GM23338 (cell line): Measurements from ENCODE around the gene SH3D21. TPM values are rescaled to one million over a fixed set of nuclear protein-coding genes. Genes with fewer than 3 reads are reported as not detected.

Experiments
- ATAC-seq: fragments of 200-7000 bp; cut with Tn5 transposase; 3 replicates; pipeline ENCODE4 v1.9.1; 2020
- DNase-seq: peaks from one replicate; pipeline ENCODE4 v3.0.0-alpha.2; 2015; ENCODE audit warnings: low spot score
- H2AFZ ChIP-seq: fragments of 200-600 bp; sonication (generic); 2 replicates; pipeline ENCODE4 v1.8.0; 2016; ENCODE audit warnings: antibody characterized with exemption, mild to moderate bottlenecking, moderate library complexity
- H3F3A ChIP-seq: fragments of 200-600 bp; sonication (generic); replicated peaks from 2 replicates; pipeline ENCODE4 v1.8.0; 2017; ENCODE audit warnings: antibody characterized with exemption, mixed run types, low read depth
- H3K27ac ChIP-seq: fragments of 200-600 bp; sonication (generic); 2 replicates; pipeline ENCODE4 v1.6.1; 2016; ENCODE audit warnings: low read depth
- H3K27me3 ChIP-seq: fragments of 200-600 bp; sonication (generic); 2 replicates; pipeline ENCODE4 v1.8.0; 2016; ENCODE audit warnings: mild to moderate bottlenecking, mixed run types, moderate library complexity; ENCODE audit not compliant: insufficient read depth
- H3K36me3 ChIP-seq: fragments of 200-600 bp; sonication (generic); 2 replicates; pipeline ENCODE4 v1.8.0; 2016; ENCODE audit warnings: mild to moderate bottlenecking; ENCODE audit not compliant: insufficient read depth
- H3K4me1 ChIP-seq: fragments of 200-600 bp; sonication (generic); 2 replicates; pipeline ENCODE4 v1.8.0; 2016; ENCODE audit warnings: mild to moderate bottlenecking, moderate library complexity; ENCODE audit not compliant: insufficient read depth
- H3K4me2 ChIP-seq: fragments of 200-600 bp; sonication (generic); 2 replicates; pipeline ENCODE4 v1.7.1; 2017; ENCODE audit warnings: mixed run types
- H3K4me3 ChIP-seq: fragments of 200-600 bp; sonication (generic); 2 replicates; pipeline ENCODE4 v1.6.1; 2016; ENCODE audit warnings: mixed run types
- H3K79me2 ChIP-seq: fragments of 200-600 bp; sonication (generic); replicated peaks from 2 replicates; pipeline ENCODE4 v1.8.0; 2017; ENCODE audit warnings: mild to moderate bottlenecking; ENCODE audit not compliant: insufficient read depth
- H3K9me2 ChIP-seq: fragments of 200-600 bp; sonication (generic); 2 replicates; pipeline ENCODE4 v1.8.0; 2017; ENCODE audit not compliant: insufficient read depth
- H4K20me1 ChIP-seq: fragments of 200-600 bp; sonication (generic); replicated peaks from 2 replicates; pipeline ENCODE4 v1.8.0; 2017; ENCODE audit warnings: mild to moderate bottlenecking; ENCODE audit not compliant: insufficient read depth
- H3K27ac Mint-ChIP-seq: 2 replicates; pipeline ENCODE4 v1.8.0; 2020; ENCODE audit warnings: inconsistent platforms, mild to moderate bottlenecking, moderate library complexity, mixed read lengths
- H3K27me3 Mint-ChIP-seq: 3 replicates; pipeline ENCODE4 v1.8.0; 2022; ENCODE audit warnings: low read depth, mild to moderate bottlenecking, moderate library complexity, mixed read lengths, inconsistent platforms; ENCODE audit not compliant: insufficient read depth, poor library complexity
- H3K36me3 Mint-ChIP-seq: 3 replicates; pipeline ENCODE4 v1.8.0; 2021; ENCODE audit warnings: low read depth, mild to moderate bottlenecking, inconsistent platforms, moderate library complexity, mixed read lengths
- H3K4me1 Mint-ChIP-seq: 3 replicates; pipeline ENCODE4 v1.8.0; 2020; ENCODE audit warnings: mild to moderate bottlenecking, inconsistent platforms, mixed read lengths
- H3K4me3 Mint-ChIP-seq: 3 replicates; pipeline ENCODE4 v1.8.0; 2021; ENCODE audit warnings: moderate library complexity, mild to moderate bottlenecking, inconsistent platforms, mixed read lengths
- H3K9me3 Mint-ChIP-seq: 3 replicates; pipeline ENCODE4 v1.8.0; 2020; ENCODE audit warnings: moderate library complexity, mild to moderate bottlenecking, inconsistent platforms, mixed read lengths
- CREB1 ChIP-seq: fragments of 250-450 bp; sonication (Bioruptor Pico); IDR thresholded peaks from 2 replicates; pipeline ENCODE4 v1.5.0; 2020; ENCODE audit warnings: low read depth, mild to moderate bottlenecking, moderate library complexity
- CTCF ChIP-seq, 2 experiments: fragments of 200-600 bp in 1 of 2; sonication (generic) in 1 of 2; conservative IDR thresholded peaks; 2 replicates each; pipeline versions ENCODE4 v1.5.1 to v1.6.1; 2016 to 2017; ENCODE audit warnings: antibody characterized with exemption in 2 of 2, low read depth in 2 of 2, mild to moderate bottlenecking in 2 of 2, moderate library complexity in 1 of 2
- EZH2 ChIP-seq: fragments of 200-600 bp; sonication (generic); IDR thresholded peaks from one replicate; pipeline ENCODE4 v1.8.0; 2017; ENCODE audit warnings: antibody characterized with exemption, mild to moderate bottlenecking, low read depth; ENCODE audit not compliant: unreplicated experiment
- EZH2phosphoT487 ChIP-seq: fragments of 200-600 bp; sonication (generic); IDR thresholded peaks from one replicate; pipeline ENCODE4 v1.8.1; 2018; ENCODE audit warnings: antibody characterized with exemption; ENCODE audit not compliant: unreplicated experiment
- JUNB ChIP-seq: IDR thresholded peaks from one replicate; pipeline ENCODE4 v1.6.1; 2016; ENCODE audit warnings: antibody characterized with exemption; ENCODE audit not compliant: unreplicated experiment
- NANOG ChIP-seq: IDR thresholded peaks from 2 replicates; pipeline ENCODE4 v1.6.1; 2016; ENCODE audit warnings: antibody characterized with exemption, borderline replicate concordance
- POLR2AphosphoS5 ChIP-seq: IDR thresholded peaks from 2 replicates; pipeline ENCODE4 v1.6.1; 2016; ENCODE audit warnings: antibody characterized with exemption, low read depth
- STAT1 ChIP-seq: IDR thresholded peaks from one replicate; pipeline ENCODE4 v1.6.1; 2016; ENCODE audit warnings: antibody characterized with exemption; ENCODE audit not compliant: unreplicated experiment
- ZNF114 ChIP-seq: fragments of 250-450 bp; sonication (Bioruptor Pico); IDR thresholded peaks from 2 replicates; pipeline ENCODE4 v1.5.0; 2020; ENCODE audit warnings: mild to moderate bottlenecking, moderate library complexity
- ZNF331 ChIP-seq: fragments of 250-450 bp; sonication (Bioruptor Pico); IDR thresholded peaks from 2 replicates; pipeline ENCODE4 v1.5.0; 2020; ENCODE audit warnings: low read depth, mild to moderate bottlenecking, moderate library complexity
- ZNF462 ChIP-seq: fragments of 250-450 bp; sonication (Bioruptor Pico); IDR thresholded peaks from 2 replicates; pipeline ENCODE4 v1.5.0; 2020; ENCODE audit warnings: mild to moderate bottlenecking, moderate library complexity
- polyA plus RNA-seq: library from polyadenylated mRNA; unstranded; fragments of >200 nt; fragmentation: Nextera tagmentation; extraction: Ambion mirVana; gene quantifications from 2 replicates; pipeline ENCODE4 v1.2.1, GENCODE V29; 2016
- total RNA-seq: library from RNA; depleted of rRNA; stranded (reverse); fragments of >200 nt; shearing (Covaris generic); gene quantifications from 2 replicates; pipeline ENCODE4 v1.2.3, GENCODE V29; 2014
- TF ChIP-seq, protein P1 (sequence below): IDR thresholded peaks from 2 replicates; pipeline ENCODE4 v1.6.1; 2016; ENCODE audit warnings: antibody characterized with exemption
- TF ChIP-seq, protein P2 (sequence below): IDR thresholded peaks from one replicate; pipeline ENCODE4 v1.6.1; 2018; ENCODE audit warnings: antibody characterized with exemption; ENCODE audit not compliant: unreplicated experiment

SH3D21 gene
- total and polyA plus RNA-seq, 2 experiments from 2014 or later, result 3.7 to 6.3 TPM

GRCh38 chr1:36352910-36353878 lies 47.0 kb downstream of the SH3D21 start:
- no peak overlapping the region for H2AFZ ChIP-seq
- H3K36me3 ChIP-seq, result peaks cover 3% of the 10 kb centered on the region; the same call in 1 of the 2 replicates
- H3K4me2 ChIP-seq, result no peak overlapping the region
- H4K20me1 ChIP-seq, result no peaks in the 10 kb centered on the region; the same call in 1 of the 2 replicates
- H3K36me3 Mint-ChIP-seq, result peaks cover 51% of the 10 kb centered on the region
- H3K27ac ChIP-seq, result no peak overlapping the region
- peak overlapping the region; percentile 43; the same call in 1 of the 2 replicates for H3K27ac Mint-ChIP-seq
- no peak overlapping the region for H3K4me3 ChIP-seq
- no peaks in the 10 kb centered on the region for H3K79me2 ChIP-seq
- no peaks in the 10 kb centered on the region for H3K9me3 Mint-ChIP-seq
- no peak for ATAC-seq
- no peak for DNase-seq
- H3K4me1 Mint-ChIP-seq, result peaks cover 13% of the 10 kb centered on the region
- no peaks in the 10 kb centered on the region for H3K27me3 ChIP-seq
- H3K9me2 ChIP-seq, result no peaks in the 10 kb centered on the region
- peaks cover 3% of the 10 kb centered on the region for H3K27me3 Mint-ChIP-seq
- H3F3A ChIP-seq, result no peaks in the 10 kb centered on the region
- peaks cover 5% of the 10 kb centered on the region; the same call in 1 of the 2 replicates for H3K4me1 ChIP-seq
- H3K4me3 Mint-ChIP-seq, result no peak overlapping the region
- TF ChIP-seq STAT1 (no peak), JUNB (no peak), ZNF114 (CRISPR knock-in tag) (no peak), EZH2phosphoT487 (no peak), CTCF (conservative IDR thresholded peaks at IDR 0.05; ENCODE audit: low read depth in 2 of 2) (no peak), ZNF331 (CRISPR knock-in tag) (no peak), EZH2 (no peak), POLR2AphosphoS5 (no peak), NANOG (no peak), CREB1 (CRISPR knock-in tag) (no peak), ZNF462 (CRISPR knock-in tag) (no peak)
- TF ChIP-seq, protein P1, sequence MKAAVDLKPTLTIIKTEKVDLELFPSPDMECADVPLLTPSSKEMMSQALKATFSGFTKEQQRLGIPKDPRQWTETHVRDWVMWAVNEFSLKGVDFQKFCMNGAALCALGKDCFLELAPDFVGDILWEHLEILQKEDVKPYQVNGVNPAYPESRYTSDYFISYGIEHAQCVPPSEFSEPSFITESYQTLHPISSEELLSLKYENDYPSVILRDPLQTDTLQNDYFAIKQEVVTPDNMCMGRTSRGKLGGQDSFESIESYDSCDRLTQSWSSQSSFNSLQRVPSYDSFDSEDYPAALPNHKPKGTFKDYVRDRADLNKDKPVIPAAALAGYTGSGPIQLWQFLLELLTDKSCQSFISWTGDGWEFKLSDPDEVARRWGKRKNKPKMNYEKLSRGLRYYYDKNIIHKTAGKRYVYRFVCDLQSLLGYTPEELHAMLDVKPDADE, result no peak
- TF ChIP-seq, protein P2, sequence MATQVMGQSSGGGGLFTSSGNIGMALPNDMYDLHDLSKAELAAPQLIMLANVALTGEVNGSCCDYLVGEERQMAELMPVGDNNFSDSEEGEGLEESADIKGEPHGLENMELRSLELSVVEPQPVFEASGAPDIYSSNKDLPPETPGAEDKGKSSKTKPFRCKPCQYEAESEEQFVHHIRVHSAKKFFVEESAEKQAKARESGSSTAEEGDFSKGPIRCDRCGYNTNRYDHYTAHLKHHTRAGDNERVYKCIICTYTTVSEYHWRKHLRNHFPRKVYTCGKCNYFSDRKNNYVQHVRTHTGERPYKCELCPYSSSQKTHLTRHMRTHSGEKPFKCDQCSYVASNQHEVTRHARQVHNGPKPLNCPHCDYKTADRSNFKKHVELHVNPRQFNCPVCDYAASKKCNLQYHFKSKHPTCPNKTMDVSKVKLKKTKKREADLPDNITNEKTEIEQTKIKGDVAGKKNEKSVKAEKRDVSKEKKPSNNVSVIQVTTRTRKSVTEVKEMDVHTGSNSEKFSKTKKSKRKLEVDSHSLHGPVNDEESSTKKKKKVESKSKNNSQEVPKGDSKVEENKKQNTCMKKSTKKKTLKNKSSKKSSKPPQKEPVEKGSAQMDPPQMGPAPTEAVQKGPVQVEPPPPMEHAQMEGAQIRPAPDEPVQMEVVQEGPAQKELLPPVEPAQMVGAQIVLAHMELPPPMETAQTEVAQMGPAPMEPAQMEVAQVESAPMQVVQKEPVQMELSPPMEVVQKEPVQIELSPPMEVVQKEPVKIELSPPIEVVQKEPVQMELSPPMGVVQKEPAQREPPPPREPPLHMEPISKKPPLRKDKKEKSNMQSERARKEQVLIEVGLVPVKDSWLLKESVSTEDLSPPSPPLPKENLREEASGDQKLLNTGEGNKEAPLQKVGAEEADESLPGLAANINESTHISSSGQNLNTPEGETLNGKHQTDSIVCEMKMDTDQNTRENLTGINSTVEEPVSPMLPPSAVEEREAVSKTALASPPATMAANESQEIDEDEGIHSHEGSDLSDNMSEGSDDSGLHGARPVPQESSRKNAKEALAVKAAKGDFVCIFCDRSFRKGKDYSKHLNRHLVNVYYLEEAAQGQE, result no peak
